Effector CD8-positive, alpha-beta T cell (primary cell): ENCODE results near the gene SAP30.

Source experiments
- DNase-seq: peaks from one replicate; lab custom pipeline; 2025; lab: John Stamatoyannopoulos, UW
- total RNA-seq, 4 experiments: gene quantifications; one replicate each; lab custom pipeline; 2026; lab: John Stamatoyannopoulos, UW

The SAP30 gene
- 8.0 to 14.7 (median 11.1) reads per million in 4 experiments for total RNA-seq

- peak; percentile 96 for DNase-seq
Observed at GRCh38 chr4:173370477-173371291, at the start of gene SAP30. Gene SAP30 (plus strand): TSS chr4:173370954. CDS start chr4:173371183, 229 bp downstream.

- no peak for DNase-seq
Observed at GRCh38 chr4:173325007-173325736, 45.6 kb upstream of the SAP30 start.

GRCh38 chr4:173328236-173328901, 42.4 kb upstream of the SAP30 start:
- DNase-seq = no peak

- no peak for DNase-seq
Observed at GRCh38 chr4:173330590-173330989, 40.2 kb upstream of the SAP30 start.

- no peak for DNase-seq
Observed at GRCh38 chr4:173332021-173332487, 38.7 kb upstream of the SAP30 start.

- DNase-seq = peak; percentile 32
Observed at GRCh38 chr4:173332963-173333657, 37.6 kb upstream of the SAP30 start.

- peak; percentile 38 for DNase-seq
Observed at GRCh38 chr4:173333658-173334084, 37.1 kb upstream of the SAP30 start.

GRCh38 chr4:173334085-173334890, 36.5 kb upstream of the SAP30 start, which contains the start of gene HMGB2:
Gene HMGB2 (minus strand): TSS chr4:173334358. CDS start chr4:173333649, 709 bp downstream.
- DNase-seq = peak; percentile 99

GRCh38 chr4:173334891-173335752, 35.6 kb upstream of the SAP30 start:
- DNase-seq = peak; percentile 16

GRCh38 chr4:173337463-173337862, 33.3 kb upstream of the SAP30 start:
- no peak for DNase-seq

- DNase-seq = no peak
Observed at GRCh38 chr4:173343832-173344397, 26.8 kb upstream of the SAP30 start.

GRCh38 chr4:173345648-173346047, 25.1 kb upstream of the SAP30 start:
- no peak for DNase-seq

- DNase-seq = no peak
Observed at GRCh38 chr4:173346074-173346473, 24.7 kb upstream of the SAP30 start.

GRCh38 chr4:173347467-173347866, 23.3 kb upstream of the SAP30 start:
- no peak for DNase-seq

GRCh38 chr4:173357939-173358338, 12.8 kb upstream of the SAP30 start:
- DNase-seq = no peak

- no peak for DNase-seq
Observed at GRCh38 chr4:173360587-173361221, 10.1 kb upstream of the SAP30 start.

GRCh38 chr4:173362666-173363065, 8.1 kb upstream of the SAP30 start:
- DNase-seq = no peak

GRCh38 chr4:173365359-173365996, 5.3 kb upstream of the SAP30 start:
- DNase-seq = no peak
